SU-DHL-6 (cell line): ENCODE data around the gene TH.

ENCODE experiments used
- EZH2phosphoT487 ChIP-seq: fragments of 200-600 bp; sonication (generic), shearing (Covaris generic); conservative IDR thresholded peaks from 2 replicates; pipeline ENCODE4 v1.6.1; 2018; ENCODE audit warnings: mild to moderate bottlenecking, antibody characterized with exemption, low read length, moderate library complexity, mixed read lengths
- TF ChIP-seq, protein P1 (sequence below): fragments of 200-600 bp; sonication (generic); IDR thresholded peaks from one replicate; pipeline ENCODE4 v1.5.1; 2017; ENCODE audit warnings: antibody characterized with exemption, mild to moderate bottlenecking, low read length, moderate library complexity; ENCODE audit not compliant: insufficient read depth, poor library complexity, severe bottlenecking

DNA sequence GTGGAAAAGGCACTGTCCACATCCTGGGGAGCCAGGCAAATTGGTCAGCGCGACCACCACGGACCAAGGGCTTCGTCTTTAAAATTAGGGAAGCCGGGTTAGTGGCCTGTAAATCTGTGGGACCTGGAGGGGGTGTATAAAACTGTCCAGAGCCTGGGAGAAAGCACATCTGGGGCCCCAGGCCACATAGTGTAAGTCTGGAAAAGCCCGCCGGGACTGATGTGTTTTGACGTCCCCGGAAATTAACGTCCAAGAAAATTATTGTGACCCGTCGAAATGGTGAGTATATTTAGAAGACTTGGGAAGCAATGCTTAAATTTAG is 28.2 kb downstream of the TH start:
- TF ChIP-seq, protein P1, sequence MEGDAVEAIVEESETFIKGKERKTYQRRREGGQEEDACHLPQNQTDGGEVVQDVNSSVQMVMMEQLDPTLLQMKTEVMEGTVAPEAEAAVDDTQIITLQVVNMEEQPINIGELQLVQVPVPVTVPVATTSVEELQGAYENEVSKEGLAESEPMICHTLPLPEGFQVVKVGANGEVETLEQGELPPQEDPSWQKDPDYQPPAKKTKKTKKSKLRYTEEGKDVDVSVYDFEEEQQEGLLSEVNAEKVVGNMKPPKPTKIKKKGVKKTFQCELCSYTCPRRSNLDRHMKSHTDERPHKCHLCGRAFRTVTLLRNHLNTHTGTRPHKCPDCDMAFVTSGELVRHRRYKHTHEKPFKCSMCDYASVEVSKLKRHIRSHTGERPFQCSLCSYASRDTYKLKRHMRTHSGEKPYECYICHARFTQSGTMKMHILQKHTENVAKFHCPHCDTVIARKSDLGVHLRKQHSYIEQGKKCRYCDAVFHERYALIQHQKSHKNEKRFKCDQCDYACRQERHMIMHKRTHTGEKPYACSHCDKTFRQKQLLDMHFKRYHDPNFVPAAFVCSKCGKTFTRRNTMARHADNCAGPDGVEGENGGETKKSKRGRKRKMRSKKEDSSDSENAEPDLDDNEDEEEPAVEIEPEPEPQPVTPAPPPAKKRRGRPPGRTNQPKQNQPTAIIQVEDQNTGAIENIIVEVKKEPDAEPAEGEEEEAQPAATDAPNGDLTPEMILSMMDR = no peak
- TF ChIP-seq EZH2phosphoT487 = no peak
